ENCODE data around the gene EFCAB7.

The EFCAB7 gene

GRCh38 chr1:63601912-63602311 is 78.6 kb downstream of the EFCAB7 start:
- no peaks in the 10 kb centered on the region for H3K36me3 ChIP-seq (ENCODE audit: insufficient read depth, low read length)
- no peaks in the 10 kb centered on the region for H3K9me3 ChIP-seq (ENCODE audit: control insufficient read depth, insufficient read depth, low read length)
- H3K4me1 ChIP-seq (ENCODE audit: insufficient read depth, low read length) = peaks cover 15% of the 10 kb centered on the region
- H3K9ac ChIP-seq (ENCODE audit: low read depth, low read length) = no peak overlapping the region

GRCh38 chr1:63602629-63603028 is 79.3 kb downstream of the EFCAB7 start:
- Histone ChIP-seq H3K4me1 (ENCODE audit: insufficient read depth, low read length) (peaks cover 15% of the 10 kb centered on the region), H3K36me3 (ENCODE audit: insufficient read depth, low read length) (no peaks in the 10 kb centered on the region), H3K9me3 (ENCODE audit: control insufficient read depth, insufficient read depth, low read length) (no peaks in the 10 kb centered on the region), H3K9ac (ENCODE audit: low read depth, low read length) (no peak overlapping the region)

GRCh38 chr1:63603810-63604209 is 80.5 kb downstream of the EFCAB7 start:
- Histone ChIP-seq H3K9ac (ENCODE audit: low read depth, low read length) (no peak overlapping the region), H3K36me3 (ENCODE audit: insufficient read depth, low read length) (no peaks in the 10 kb centered on the region)

GRCh38 chr1:63607322-63607721 is 84.0 kb downstream of the EFCAB7 start:
- Histone ChIP-seq H3K36me3 (ENCODE audit: insufficient read depth, low read length) (no peaks in the 10 kb centered on the region), H3K9ac (ENCODE audit: low read depth, low read length) (no peak overlapping the region), H3K9me3 (ENCODE audit: control insufficient read depth, insufficient read depth, low read length) (no peaks in the 10 kb centered on the region), H3K4me1 (ENCODE audit: insufficient read depth, low read length) (peaks cover 6% of the 10 kb centered on the region; the same call in 1 of the 2 replicates)

More at GRCh38 chr1:63603810-63604209, 80.5 kb downstream of the EFCAB7 start:
- H3K4me1 ChIP-seq (ENCODE audit: insufficient read depth, low read length) = peaks cover 15% of the 10 kb centered on the region
- H3K9me3 ChIP-seq (ENCODE audit: control insufficient read depth, insufficient read depth, low read length) = no peaks in the 10 kb centered on the region

- peaks cover 9% of the 10 kb centered on the region for H3K4me1 ChIP-seq (ENCODE audit: insufficient read depth, low read length)
- no peaks in the 10 kb centered on the region for H3K9me3 ChIP-seq (ENCODE audit: control insufficient read depth, insufficient read depth, low read length)
- H3K9ac ChIP-seq (ENCODE audit: low read depth, low read length) = no peak overlapping the region
- no peaks in the 10 kb centered on the region for H3K36me3 ChIP-seq (ENCODE audit: insufficient read depth, low read length)
Observed at GRCh38 chr1:63611231-63611630, 87.9 kb downstream of the EFCAB7 start.

GRCh38 chr1:63612564-63612963 is 89.2 kb downstream of the EFCAB7 start:
- no peaks in the 10 kb centered on the region for H3K9me3 ChIP-seq (ENCODE audit: control insufficient read depth, insufficient read depth, low read length)
- H3K36me3 ChIP-seq (ENCODE audit: insufficient read depth, low read length) = no peaks in the 10 kb centered on the region
- no peak overlapping the region for H3K9ac ChIP-seq (ENCODE audit: low read depth, low read length)
- peaks cover 11% of the 10 kb centered on the region for H3K4me1 ChIP-seq (ENCODE audit: insufficient read depth, low read length)

GRCh38 chr1:63612971-63613370 is 89.6 kb downstream of the EFCAB7 start:
- H3K4me1 ChIP-seq (ENCODE audit: insufficient read depth, low read length) = peaks cover 11% of the 10 kb centered on the region
- no peaks in the 10 kb centered on the region for H3K36me3 ChIP-seq (ENCODE audit: insufficient read depth, low read length)
- no peak overlapping the region for H3K9ac ChIP-seq (ENCODE audit: low read depth, low read length)
- H3K9me3 ChIP-seq (ENCODE audit: control insufficient read depth, insufficient read depth, low read length) = no peaks in the 10 kb centered on the region

- H3K9me3 ChIP-seq (ENCODE audit: control insufficient read depth, insufficient read depth, low read length) = no peaks in the 10 kb centered on the region
- H3K9ac ChIP-seq (ENCODE audit: low read depth, low read length) = no peak overlapping the region
- no peaks in the 10 kb centered on the region for H3K36me3 ChIP-seq (ENCODE audit: insufficient read depth, low read length)
- peaks cover 9% of the 10 kb centered on the region for H3K4me1 ChIP-seq (ENCODE audit: insufficient read depth, low read length)
Observed at GRCh38 chr1:63615768-63616420, 92.6 kb downstream of the EFCAB7 start.

GRCh38 chr1:63617450-63617849 is 94.1 kb downstream of the EFCAB7 start:
- Histone ChIP-seq H3K4me1 (ENCODE audit: insufficient read depth, low read length) (peaks cover 5% of the 10 kb centered on the region; the same call in 1 of the 2 replicates), H3K9me3 (ENCODE audit: control insufficient read depth, insufficient read depth, low read length) (no peaks in the 10 kb centered on the region), H3K9ac (ENCODE audit: low read depth, low read length) (no peak overlapping the region), H3K36me3 (ENCODE audit: insufficient read depth, low read length) (no peaks in the 10 kb centered on the region)

GRCh38 chr1:63618011-63618410 is 94.7 kb downstream of the EFCAB7 start:
- Histone ChIP-seq H3K9me3 (ENCODE audit: control insufficient read depth, insufficient read depth, low read length) (no peaks in the 10 kb centered on the region), H3K9ac (ENCODE audit: low read depth, low read length) (no peak overlapping the region), H3K36me3 (ENCODE audit: insufficient read depth, low read length) (no peaks in the 10 kb centered on the region; the same call in 1 of the 2 replicates), H3K4me1 (ENCODE audit: insufficient read depth, low read length) (peaks cover 5% of the 10 kb centered on the region; the same call in 1 of the 2 replicates)

- Histone ChIP-seq H3K9ac (ENCODE audit: low read depth, low read length) (no peak overlapping the region), H3K9me3 (ENCODE audit: control insufficient read depth, insufficient read depth, low read length) (no peaks in the 10 kb centered on the region), H3K4me1 (ENCODE audit: insufficient read depth, low read length) (peaks cover 8% of the 10 kb centered on the region; the same call in 1 of the 2 replicates), H3K36me3 (ENCODE audit: insufficient read depth, low read length) (no peaks in the 10 kb centered on the region; the same call in 1 of the 2 replicates)
Observed at GRCh38 chr1:63619558-63619957, 96.2 kb downstream of the EFCAB7 start.

- Histone ChIP-seq H3K9me3 (ENCODE audit: control insufficient read depth, insufficient read depth, low read length) (no peaks in the 10 kb centered on the region), H3K4me1 (ENCODE audit: insufficient read depth, low read length) (peaks cover 16% of the 10 kb centered on the region; the same call in 1 of the 2 replicates)
Observed at GRCh38 chr1:63620671-63621070, 97.3 kb downstream of the EFCAB7 start.

GRCh38 chr1:63621075-63621474 is 97.8 kb downstream of the EFCAB7 start:
- Histone ChIP-seq H3K9me3 (ENCODE audit: control insufficient read depth, insufficient read depth, low read length) (no peaks in the 10 kb centered on the region), H3K36me3 (ENCODE audit: insufficient read depth, low read length) (no peaks in the 10 kb centered on the region; the same call in 1 of the 2 replicates), H3K4me1 (ENCODE audit: insufficient read depth, low read length) (peaks cover 15% of the 10 kb centered on the region; the same call in 1 of the 2 replicates), H3K9ac (ENCODE audit: low read depth, low read length) (no peak overlapping the region)

More at GRCh38 chr1:63620671-63621070, 97.3 kb downstream of the EFCAB7 start:
- Histone ChIP-seq H3K9ac (ENCODE audit: low read depth, low read length) (no peak overlapping the region), H3K36me3 (ENCODE audit: insufficient read depth, low read length) (no peaks in the 10 kb centered on the region; the same call in 1 of the 2 replicates)

GRCh38 chr1:63621698-63622097 is 98.4 kb downstream of the EFCAB7 start:
- Histone ChIP-seq H3K36me3 (ENCODE audit: insufficient read depth, low read length) (no peaks in the 10 kb centered on the region; the same call in 1 of the 2 replicates), H3K9me3 (ENCODE audit: control insufficient read depth, insufficient read depth, low read length) (no peaks in the 10 kb centered on the region), H3K9ac (ENCODE audit: low read depth, low read length) (no peak overlapping the region), H3K4me1 (ENCODE audit: insufficient read depth, low read length) (peaks cover 11% of the 10 kb centered on the region; the same call in 1 of the 2 replicates)
